ENCODE data around the gene RNF25. TPM values are rescaled to one million over a fixed set of nuclear protein-coding genes. Genes with fewer than 3 reads are reported as not detected.

Gene RNF25
- total and polyA plus RNA-seq, 8 donors, result 3.6 to 26.8 (median 7.0) TPM; not detected in 1

- Histone ChIP-seq H3K27ac (no peak overlapping the region), H3K9me3 (no peaks in the 10 kb centered on the region), H3K4me3 (no peak overlapping the region), H3K27me3 (no peaks in the 10 kb centered on the region), H3K36me3 (peaks cover 83 to 99% (median 98%) of the 10 kb centered on the region in 4 donors), H3K4me1 (no peaks in the 10 kb centered on the region)
- DNase-seq, result no peak
- intact Hi-C loops (cut with DNase I; ENCODE audit: low total_unique reads), result no loop called here
- no peak for TF ChIP-seq POLR2AphosphoS5 (IDR thresholded peaks at IDR 0.05)
- TF ChIP-seq, protein P1, sequence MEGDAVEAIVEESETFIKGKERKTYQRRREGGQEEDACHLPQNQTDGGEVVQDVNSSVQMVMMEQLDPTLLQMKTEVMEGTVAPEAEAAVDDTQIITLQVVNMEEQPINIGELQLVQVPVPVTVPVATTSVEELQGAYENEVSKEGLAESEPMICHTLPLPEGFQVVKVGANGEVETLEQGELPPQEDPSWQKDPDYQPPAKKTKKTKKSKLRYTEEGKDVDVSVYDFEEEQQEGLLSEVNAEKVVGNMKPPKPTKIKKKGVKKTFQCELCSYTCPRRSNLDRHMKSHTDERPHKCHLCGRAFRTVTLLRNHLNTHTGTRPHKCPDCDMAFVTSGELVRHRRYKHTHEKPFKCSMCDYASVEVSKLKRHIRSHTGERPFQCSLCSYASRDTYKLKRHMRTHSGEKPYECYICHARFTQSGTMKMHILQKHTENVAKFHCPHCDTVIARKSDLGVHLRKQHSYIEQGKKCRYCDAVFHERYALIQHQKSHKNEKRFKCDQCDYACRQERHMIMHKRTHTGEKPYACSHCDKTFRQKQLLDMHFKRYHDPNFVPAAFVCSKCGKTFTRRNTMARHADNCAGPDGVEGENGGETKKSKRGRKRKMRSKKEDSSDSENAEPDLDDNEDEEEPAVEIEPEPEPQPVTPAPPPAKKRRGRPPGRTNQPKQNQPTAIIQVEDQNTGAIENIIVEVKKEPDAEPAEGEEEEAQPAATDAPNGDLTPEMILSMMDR (IDR thresholded peaks at IDR 0.05), result no peak
- 89 to 95% (median 92%) methylated on average over 15 to 17 of the region's 17 CpGs for WGBS, 5 donors
These were observed 29.0 kb downstream of the RNF25 start for GRCh38 chr2:218642786-218643185.

- Histone ChIP-seq H3K9me3 (no peaks in the 10 kb centered on the region), H3K4me1 (no peaks in the 10 kb centered on the region), H3K27me3 (no peaks in the 10 kb centered on the region), H3K36me3 (peaks cover 84 to 99% (median 98%) of the 10 kb centered on the region in 4 donors), H3K27ac (no peak overlapping the region), H3K4me3 (no peak overlapping the region)
- 88 to 94% (median 92%) methylated on average over 12 to 18 of the region's 18 CpGs for WGBS, 5 donors
- TF ChIP-seq POLR2A (IDR thresholded peaks at IDR 0.05), result no peak
- no peak for TF ChIP-seq POLR2AphosphoS5 (IDR thresholded peaks at IDR 0.05)
- TF ChIP-seq, protein P1 (IDR thresholded peaks at IDR 0.05), result no peak
- no peak for TF ChIP-seq EP300 (IDR thresholded peaks at IDR 0.05)
- intact Hi-C loops (cut with DNase I; ENCODE audit: low total_unique reads), result no loop called here
- no peak for DNase-seq
These were observed 29.6 kb downstream of the RNF25 start for GRCh38 chr2:218642121-218642656.

GRCh38 chr2:218638372-218638771, 33.4 kb downstream of the RNF25 start:
- intact Hi-C loops (cut with DNase I; ENCODE audit: low total_unique reads), result no loop called here
- Histone ChIP-seq H3K9me3 (no peaks in the 10 kb centered on the region), H3K4me3 (no peak overlapping the region), H3K27ac (no peak overlapping the region), H3K27me3 (no peaks in the 10 kb centered on the region), H3K4me1 (no peaks in the 10 kb centered on the region), H3K36me3 (peaks cover 85 to 100% (median 99%) of the 10 kb centered on the region in 4 donors)
- DNase-seq, result no peak
- TF ChIP-seq, protein P1 (IDR thresholded peaks at IDR 0.05), result no peak
- WGBS, 5 donors, result 96 to 99% (median 97%) methylated on average over 18 of the region's 18 CpGs

GRCh38 chr2:218635719-218636118, 36.1 kb downstream of the RNF25 start:
- TF ChIP-seq EP300 (IDR thresholded peaks at IDR 0.05) (no peak), POLR2A (IDR thresholded peaks at IDR 0.05) (no peak), POLR2AphosphoS5 (IDR thresholded peaks at IDR 0.05) (no peak)
- TF ChIP-seq, protein P1 (IDR thresholded peaks at IDR 0.05), result no peak
- Histone ChIP-seq H3K4me3 (no peak overlapping the region), H3K4me1 (no peaks in the 10 kb centered on the region), H3K36me3 (peaks cover 66 to 93% (median 82%) of the 10 kb centered on the region in 4 donors), H3K9me3 (no peaks in the 10 kb centered on the region), H3K27ac (no peak overlapping the region), H3K27me3 (no peaks in the 10 kb centered on the region)
- intact Hi-C loops (cut with DNase I; ENCODE audit: low total_unique reads), result no loop called here
- WGBS, 5 donors, result 88 to 96% (median 93%) methylated on average over 5 of the region's 5 CpGs
- DNase-seq, result no peak

Data from stomach (tissue), 9 donors.